Upper lobe of left lung (tissue), 6 donors: Measurements from ENCODE around the gene IQCM. TPM values are rescaled to one million over a fixed set of nuclear protein-coding genes. Genes with fewer than 3 reads are reported as not detected.
A peak's percentile ranks its signal among the peaks of the same experiment; 100 is the strongest.

ENCODE experiments used
- ATAC-seq, 2 donors: fragments of 200-7000 bp; cut with Tn5 transposase; one replicate each; pipeline ENCODE4 v1.9.1; 2022; ENCODE audit warnings: mild to moderate bottlenecking in 2 of 2, moderate library complexity in 2 of 2; ENCODE audit not compliant: low FRiP score in 2 of 2
- DNase-seq, 2 donors: peaks; one replicate each; pipeline ENCODE4 v3.0.0-alpha.2; 2019 to 2020
- H3K27ac ChIP-seq, 4 donors: fragments of 200-600 bp; sonication (generic); one replicate each; pipeline ENCODE4 v1.5.1; 2016 to 2019
- H3K27me3 ChIP-seq, 4 donors: fragments of 200-600 bp; sonication (generic); one replicate each; pipeline ENCODE4 v1.5.1; 2017 to 2019
- H3K36me3 ChIP-seq, 4 donors: fragments of 200-600 bp; sonication (generic); one replicate each; pipeline ENCODE4 v1.5.1; 2016 to 2019
- H3K4me1 ChIP-seq, 4 donors: fragments of 200-600 bp; sonication (generic); one replicate each; pipeline ENCODE4 v1.5.1; 2018 to 2019
- H3K4me3 ChIP-seq, 4 donors: fragments of 200-600 bp; sonication (generic); one replicate each; pipeline ENCODE4 v1.5.1; 2017 to 2019; ENCODE audit warnings: mild to moderate bottlenecking in 2 of 4, moderate library complexity in 1 of 4
- H3K9me3 ChIP-seq, 4 donors: fragments of 200-600 bp; sonication (generic); one replicate each; pipeline ENCODE4 v1.5.1; 2018 to 2019
- CTCF ChIP-seq, 6 experiments: fragments of 450-650 bp in 4 of 6; fragments of 200-600 bp in 2 of 6; sonication (generic) in 2 of 6; IDR thresholded peaks; one replicate each; pipeline ENCODE4 v1.5.1; 2016 to 2019; ENCODE audit warnings: antibody characterized with exemption in 6 of 6
- EP300 ChIP-seq, 4 donors: sonication (generic); formaldehyde crosslinking; IDR thresholded peaks; one replicate each; pipeline ENCODE4 v1.5.1; 2017; ENCODE audit warnings: antibody characterized with exemption in 4 of 4, control low read depth in 2 of 4
- POLR2A ChIP-seq, 4 donors: fragments of 450-650 bp; IDR thresholded peaks; one replicate each; pipeline ENCODE4 v1.5.1; 2016 to 2017; ENCODE audit warnings: antibody characterized with exemption in 4 of 4, mild to moderate bottlenecking in 2 of 4
- POLR2AphosphoS5 ChIP-seq, 2 donors: sonication (generic); formaldehyde crosslinking; IDR thresholded peaks; one replicate each; pipeline ENCODE4 v1.5.1; 2017; ENCODE audit warnings: antibody characterized with exemption in 2 of 2
- WGBS, 2 donors: methylation state at CpG; one replicate each; pipeline ENCODE4 v1.1.5; 2017 to 2018; 5-methylcytosine and 5-hydroxymethylcytosine counted together
- total RNA-seq, 6 donors: library from RNA; depleted of rRNA in 4 of 6; stranded (reverse); fragments of >200 nt in 4 of 6; gene quantifications; one replicate each; pipeline versions ENCODE4 v1.1.0 to v1.2.1, GENCODE V29; 2016 to 2021
- donor health status: DM: no; HTN: no; CAD: no; lungs with moderate emphysema.
- donor health status: DM: no; HTN: yes; CAD: no; lungs with severe emphysema.

IQCM gene
- total RNA-seq, 6 donors from 2014 or later = not detected

GRCh38 chr4:149409555-149409962, 406.1 kb downstream of the IQCM start:
- WGBS, 2 donors = 65 to 76% methylated on average over 3 of the region's 3 CpGs
- Histone ChIP-seq H3K36me3 (no peaks in the 10 kb centered on the region), H3K9me3 (no peaks in the 10 kb centered on the region), H3K27ac (no peak overlapping the region), H3K4me3 (no peak overlapping the region), H3K4me1 (no peaks in the 10 kb centered on the region), H3K27me3 (no peaks in the 10 kb centered on the region)
- TF ChIP-seq CTCF (IDR thresholded peaks at IDR 0.05) = no peak
- no peak for TF ChIP-seq POLR2AphosphoS5 (IDR thresholded peaks at IDR 0.05)
- TF ChIP-seq POLR2A (IDR thresholded peaks at IDR 0.05) = no peak
- no peak for TF ChIP-seq EP300 (IDR thresholded peaks at IDR 0.05)
- no peak for ATAC-seq
- DNase-seq = no peak

GRCh38 chr4:149409146-149409545, 406.5 kb downstream of the IQCM start:
- 74 to 78% methylated on average over 4 of the region's 4 CpGs for WGBS, 2 donors
- no peak for TF ChIP-seq EP300 (IDR thresholded peaks at IDR 0.05)
- TF ChIP-seq CTCF (IDR thresholded peaks at IDR 0.05) = no peak
- no peak for TF ChIP-seq POLR2AphosphoS5 (IDR thresholded peaks at IDR 0.05)
- no peak for TF ChIP-seq POLR2A (IDR thresholded peaks at IDR 0.05)

GRCh38 chr4:149404143-149404542, 411.5 kb downstream of the IQCM start:
- Histone ChIP-seq H3K9me3 (no peaks in the 10 kb centered on the region), H3K27ac (no peak overlapping the region), H3K4me1 (no peaks in the 10 kb centered on the region), H3K4me3 (no peak overlapping the region), H3K27me3 (no peaks in the 10 kb centered on the region), H3K36me3 (no peaks in the 10 kb centered on the region)
- WGBS, 2 donors = 62 to 64% methylated on average over 3 of the region's 3 CpGs
- TF ChIP-seq CTCF (IDR thresholded peaks at IDR 0.05) (no peak), POLR2AphosphoS5 (IDR thresholded peaks at IDR 0.05) (no peak), POLR2A (IDR thresholded peaks at IDR 0.05) (no peak), EP300 (IDR thresholded peaks at IDR 0.05) (no peak)
- ATAC-seq (no peak), DNase-seq (no peak)

More at GRCh38 chr4:149409146-149409545, 406.5 kb downstream of the IQCM start:
- H3K9me3 ChIP-seq = no peaks in the 10 kb centered on the region
- H3K36me3 ChIP-seq = no peaks in the 10 kb centered on the region
- no peaks in the 10 kb centered on the region for H3K4me1 ChIP-seq
- ATAC-seq (peak in 1 of 2 donors; percentile 58), DNase-seq (no peak)
- H3K27me3 ChIP-seq = no peaks in the 10 kb centered on the region
- no peak overlapping the region for H3K4me3 ChIP-seq
- H3K27ac ChIP-seq = no peak overlapping the region

- Histone ChIP-seq H3K27me3 (no peaks in the 10 kb centered on the region), H3K4me3 (no peak overlapping the region), H3K9me3 (no peaks in the 10 kb centered on the region), H3K4me1 (no peaks in the 10 kb centered on the region), H3K27ac (no peak overlapping the region), H3K36me3 (no peaks in the 10 kb centered on the region)
- TF ChIP-seq CTCF (IDR thresholded peaks at IDR 0.05) (no peak), EP300 (IDR thresholded peaks at IDR 0.05) (no peak), POLR2A (IDR thresholded peaks at IDR 0.05) (no peak), POLR2AphosphoS5 (IDR thresholded peaks at IDR 0.05) (no peak)
- ATAC-seq = no peak
- WGBS, 2 donors = 70 to 73% methylated on average over 2 of the region's 2 CpGs
- DNase-seq = no peak
Observed at GRCh38 chr4:149403081-149403480, 412.6 kb downstream of the IQCM start.

- H3K9me3 ChIP-seq = no peaks in the 10 kb centered on the region
- WGBS, 2 donors = 57 to 61% methylated on average over 3 of the region's 3 CpGs
- TF ChIP-seq EP300 (IDR thresholded peaks at IDR 0.05) = no peak
- no peak for TF ChIP-seq CTCF (IDR thresholded peaks at IDR 0.05)
- no peak for TF ChIP-seq POLR2AphosphoS5 (IDR thresholded peaks at IDR 0.05)
- no peaks in the 10 kb centered on the region for H3K27me3 ChIP-seq
- no peaks in the 10 kb centered on the region for H3K4me1 ChIP-seq
- no peak overlapping the region for H3K27ac ChIP-seq
- no peaks in the 10 kb centered on the region for H3K36me3 ChIP-seq
- ATAC-seq (no peak), DNase-seq (no peak)
- H3K4me3 ChIP-seq = no peak overlapping the region
Observed at GRCh38 chr4:149398993-149399392, 416.6 kb downstream of the IQCM start.
